ENCODE data around the gene TMED1. TPM values are rescaled to one million over a fixed set of nuclear protein-coding genes. Genes with fewer than 3 reads are reported as not detected.

The TMED1 gene
- polyA plus RNA-seq, 1 donor from 2014 or later, result 20.2 TPM

DNA sequence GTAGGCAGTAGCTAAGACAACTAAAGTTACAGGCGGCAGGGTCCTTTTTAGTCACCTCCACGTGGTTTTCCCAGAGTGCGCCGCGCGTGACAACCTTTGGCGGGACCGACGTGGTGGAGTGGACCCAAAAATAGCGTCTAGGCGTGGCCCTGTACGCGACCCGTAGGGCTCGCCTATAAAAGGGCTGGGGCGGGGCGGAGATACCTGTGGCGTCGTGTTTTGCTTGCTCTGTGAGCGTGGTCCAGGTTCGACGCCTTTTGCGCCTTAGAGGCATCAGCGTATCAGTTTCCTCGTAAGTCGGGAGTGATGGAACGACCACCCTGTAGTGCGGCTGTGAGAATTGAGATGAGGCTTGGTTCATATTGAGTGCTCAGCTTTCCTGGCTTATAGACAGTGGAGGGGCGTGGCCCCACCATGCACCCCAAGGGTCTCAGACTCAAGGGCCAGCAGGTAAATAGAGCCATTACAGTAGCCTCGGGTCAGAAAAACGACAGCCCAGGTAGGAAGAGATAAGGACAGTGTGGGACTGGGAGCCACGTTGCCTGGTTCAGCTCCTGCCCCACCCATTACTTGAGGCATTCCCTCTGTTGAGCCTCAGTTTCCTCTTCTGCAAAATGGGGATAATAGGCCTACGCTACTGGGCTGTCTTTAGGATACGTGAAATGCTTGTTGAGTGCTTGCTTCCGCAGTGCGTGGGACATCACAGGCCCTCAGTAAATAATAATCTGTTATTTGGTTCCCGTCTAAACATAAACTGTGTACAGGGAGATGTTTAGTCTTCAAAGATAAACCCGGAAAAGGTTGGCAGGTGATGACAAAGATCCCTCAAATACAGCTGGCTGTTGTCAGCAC lies 693 bp upstream of the TMED1 start:
- Histone ChIP-seq H3K9ac (ENCODE audit: low read length) (peak overlapping the region; percentile 95), H2AFZ (ENCODE audit: low read depth, low read length) (peak overlapping the region; percentile 66), H3K9me3 (ENCODE audit: low read length) (no peaks in the 10 kb centered on the region), H3K27me3 (ENCODE audit: insufficient read depth, low read depth, low read length) (no peaks in the 10 kb centered on the region), H4K20me1 (ENCODE audit: insufficient read depth) (no peaks in the 10 kb centered on the region), H3K9me2 (ENCODE audit: insufficient read depth, low read length) (no peaks in the 10 kb centered on the region), H3K79me2 (replicated peaks; ENCODE audit: insufficient read depth, low read length) (no peaks in the 10 kb centered on the region), H3K27ac (ENCODE audit: low read length) (peak overlapping the region; percentile 95), H3K4me3 (ENCODE audit: low read length) (peak overlapping the region; percentile 74), H3K36me3 (ENCODE audit: insufficient read depth, low read length) (no peaks in the 10 kb centered on the region), H3K4me2 (ENCODE audit: low read length) (peak overlapping the region; percentile 10), H3F3A (ENCODE audit: insufficient read depth, low read length, poor library complexity, severe bottlenecking) (no peaks in the 10 kb centered on the region)
- TF ChIP-seq SMC3 (conservative IDR thresholded peaks at IDR 0.05; ENCODE audit: poor library complexity) (no peak), MXI1 (conservative IDR thresholded peaks at IDR 0.05; ENCODE audit: poor library complexity, severe bottlenecking) (peak; percentile 91), RAD21 (conservative IDR thresholded peaks at IDR 0.05) (no peak), POLR2AphosphoS5 (IDR thresholded peaks at IDR 0.05) (peak; percentile 43)

DNA sequence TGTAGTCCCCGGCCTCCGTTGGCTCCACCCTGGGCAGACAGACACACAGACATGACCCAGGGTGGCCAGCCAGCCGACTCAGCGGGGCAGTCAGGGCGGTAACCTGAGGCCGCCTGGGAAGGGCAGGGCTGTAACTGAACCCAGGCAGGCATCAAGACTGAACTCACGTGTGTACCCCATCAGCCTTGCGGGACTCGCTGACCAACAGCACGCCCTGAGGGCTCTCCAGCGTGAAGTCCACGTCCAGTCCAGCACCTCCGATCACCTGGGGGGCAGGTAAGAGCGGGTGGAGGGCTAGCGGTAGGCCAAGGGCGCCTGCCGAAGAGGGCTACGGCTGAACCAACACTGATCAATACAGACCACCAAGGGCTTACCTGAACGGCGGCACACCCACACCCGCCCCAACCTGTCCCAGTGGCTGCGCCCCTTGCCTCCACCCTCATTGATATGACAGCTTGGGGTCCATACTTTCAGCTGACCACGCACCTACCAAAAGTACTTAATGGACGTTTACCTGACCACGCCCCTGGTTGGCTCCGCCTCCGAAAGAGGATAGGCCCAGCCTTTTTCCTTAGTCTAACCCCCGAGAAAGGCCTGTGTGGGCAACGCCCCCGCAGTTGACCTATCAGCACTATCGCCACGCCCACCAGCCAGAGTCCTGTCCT lies 791 bp downstream of the TMED1 start:
- Histone ChIP-seq H3K9me2 (ENCODE audit: insufficient read depth, low read length) (no peaks in the 10 kb centered on the region), H3K4me3 (ENCODE audit: low read length) (peak overlapping the region; percentile 74), H3K36me3 (ENCODE audit: insufficient read depth, low read length) (no peaks in the 10 kb centered on the region), H3K27me3 (ENCODE audit: insufficient read depth, low read depth, low read length) (no peaks in the 10 kb centered on the region), H3K9me3 (ENCODE audit: low read length) (no peaks in the 10 kb centered on the region), H3K79me2 (replicated peaks; ENCODE audit: insufficient read depth, low read length) (no peaks in the 10 kb centered on the region), H2AFZ (ENCODE audit: low read depth, low read length) (no peak overlapping the region), H4K20me1 (ENCODE audit: insufficient read depth) (no peaks in the 10 kb centered on the region), H3F3A (ENCODE audit: insufficient read depth, low read length, poor library complexity, severe bottlenecking) (no peaks in the 10 kb centered on the region), H3K9ac (ENCODE audit: low read length) (no peak overlapping the region), H3K27ac (ENCODE audit: low read length) (peak overlapping the region; percentile 95), H3K4me2 (ENCODE audit: low read length) (no peak overlapping the region)
- TF ChIP-seq EZH2 (IDR thresholded peaks at IDR 0.05; ENCODE audit: borderline replicate concordance, insufficient read depth, low read length, poor library complexity, severe bottlenecking) (no peak), RAD21 (conservative IDR thresholded peaks at IDR 0.05) (no peak), TAF1 (IDR thresholded peaks at IDR 0.05; ENCODE audit: low read depth) (no peak), POLR2AphosphoS5 (IDR thresholded peaks at IDR 0.05) (no peak), SMC3 (conservative IDR thresholded peaks at IDR 0.05; ENCODE audit: poor library complexity) (no peak), MXI1 (conservative IDR thresholded peaks at IDR 0.05; ENCODE audit: poor library complexity, severe bottlenecking) (no peak), EP300 (conservative IDR thresholded peaks at IDR 0.05; ENCODE audit: poor library complexity, severe bottlenecking) (no peak)
- TF ChIP-seq, protein P1, sequence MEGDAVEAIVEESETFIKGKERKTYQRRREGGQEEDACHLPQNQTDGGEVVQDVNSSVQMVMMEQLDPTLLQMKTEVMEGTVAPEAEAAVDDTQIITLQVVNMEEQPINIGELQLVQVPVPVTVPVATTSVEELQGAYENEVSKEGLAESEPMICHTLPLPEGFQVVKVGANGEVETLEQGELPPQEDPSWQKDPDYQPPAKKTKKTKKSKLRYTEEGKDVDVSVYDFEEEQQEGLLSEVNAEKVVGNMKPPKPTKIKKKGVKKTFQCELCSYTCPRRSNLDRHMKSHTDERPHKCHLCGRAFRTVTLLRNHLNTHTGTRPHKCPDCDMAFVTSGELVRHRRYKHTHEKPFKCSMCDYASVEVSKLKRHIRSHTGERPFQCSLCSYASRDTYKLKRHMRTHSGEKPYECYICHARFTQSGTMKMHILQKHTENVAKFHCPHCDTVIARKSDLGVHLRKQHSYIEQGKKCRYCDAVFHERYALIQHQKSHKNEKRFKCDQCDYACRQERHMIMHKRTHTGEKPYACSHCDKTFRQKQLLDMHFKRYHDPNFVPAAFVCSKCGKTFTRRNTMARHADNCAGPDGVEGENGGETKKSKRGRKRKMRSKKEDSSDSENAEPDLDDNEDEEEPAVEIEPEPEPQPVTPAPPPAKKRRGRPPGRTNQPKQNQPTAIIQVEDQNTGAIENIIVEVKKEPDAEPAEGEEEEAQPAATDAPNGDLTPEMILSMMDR (IDR thresholded peaks at IDR 0.05; ENCODE audit: poor library complexity, severe bottlenecking), result no peak
- TF ChIP-seq, protein P2, sequence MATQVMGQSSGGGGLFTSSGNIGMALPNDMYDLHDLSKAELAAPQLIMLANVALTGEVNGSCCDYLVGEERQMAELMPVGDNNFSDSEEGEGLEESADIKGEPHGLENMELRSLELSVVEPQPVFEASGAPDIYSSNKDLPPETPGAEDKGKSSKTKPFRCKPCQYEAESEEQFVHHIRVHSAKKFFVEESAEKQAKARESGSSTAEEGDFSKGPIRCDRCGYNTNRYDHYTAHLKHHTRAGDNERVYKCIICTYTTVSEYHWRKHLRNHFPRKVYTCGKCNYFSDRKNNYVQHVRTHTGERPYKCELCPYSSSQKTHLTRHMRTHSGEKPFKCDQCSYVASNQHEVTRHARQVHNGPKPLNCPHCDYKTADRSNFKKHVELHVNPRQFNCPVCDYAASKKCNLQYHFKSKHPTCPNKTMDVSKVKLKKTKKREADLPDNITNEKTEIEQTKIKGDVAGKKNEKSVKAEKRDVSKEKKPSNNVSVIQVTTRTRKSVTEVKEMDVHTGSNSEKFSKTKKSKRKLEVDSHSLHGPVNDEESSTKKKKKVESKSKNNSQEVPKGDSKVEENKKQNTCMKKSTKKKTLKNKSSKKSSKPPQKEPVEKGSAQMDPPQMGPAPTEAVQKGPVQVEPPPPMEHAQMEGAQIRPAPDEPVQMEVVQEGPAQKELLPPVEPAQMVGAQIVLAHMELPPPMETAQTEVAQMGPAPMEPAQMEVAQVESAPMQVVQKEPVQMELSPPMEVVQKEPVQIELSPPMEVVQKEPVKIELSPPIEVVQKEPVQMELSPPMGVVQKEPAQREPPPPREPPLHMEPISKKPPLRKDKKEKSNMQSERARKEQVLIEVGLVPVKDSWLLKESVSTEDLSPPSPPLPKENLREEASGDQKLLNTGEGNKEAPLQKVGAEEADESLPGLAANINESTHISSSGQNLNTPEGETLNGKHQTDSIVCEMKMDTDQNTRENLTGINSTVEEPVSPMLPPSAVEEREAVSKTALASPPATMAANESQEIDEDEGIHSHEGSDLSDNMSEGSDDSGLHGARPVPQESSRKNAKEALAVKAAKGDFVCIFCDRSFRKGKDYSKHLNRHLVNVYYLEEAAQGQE (IDR thresholded peaks at IDR 0.05; ENCODE audit: borderline replicate concordance), result no peak
